Measurements from ENCODE around the gene PGAM5. TPM values are rescaled to one million over a fixed set of nuclear protein-coding genes. Genes with fewer than 3 reads are reported as not detected.
A peak's percentile ranks its signal among the peaks of the same experiment; 100 is the strongest.
"Not testable (repeated sequence)": the region's sequence is repeated elsewhere in the genome, so short reads cannot be mapped to it uniquely, and the experiment has no call there.

The PGAM5 gene
- total RNA-seq, 1 experiment from 2014 or later = 36.5 TPM

DNA sequence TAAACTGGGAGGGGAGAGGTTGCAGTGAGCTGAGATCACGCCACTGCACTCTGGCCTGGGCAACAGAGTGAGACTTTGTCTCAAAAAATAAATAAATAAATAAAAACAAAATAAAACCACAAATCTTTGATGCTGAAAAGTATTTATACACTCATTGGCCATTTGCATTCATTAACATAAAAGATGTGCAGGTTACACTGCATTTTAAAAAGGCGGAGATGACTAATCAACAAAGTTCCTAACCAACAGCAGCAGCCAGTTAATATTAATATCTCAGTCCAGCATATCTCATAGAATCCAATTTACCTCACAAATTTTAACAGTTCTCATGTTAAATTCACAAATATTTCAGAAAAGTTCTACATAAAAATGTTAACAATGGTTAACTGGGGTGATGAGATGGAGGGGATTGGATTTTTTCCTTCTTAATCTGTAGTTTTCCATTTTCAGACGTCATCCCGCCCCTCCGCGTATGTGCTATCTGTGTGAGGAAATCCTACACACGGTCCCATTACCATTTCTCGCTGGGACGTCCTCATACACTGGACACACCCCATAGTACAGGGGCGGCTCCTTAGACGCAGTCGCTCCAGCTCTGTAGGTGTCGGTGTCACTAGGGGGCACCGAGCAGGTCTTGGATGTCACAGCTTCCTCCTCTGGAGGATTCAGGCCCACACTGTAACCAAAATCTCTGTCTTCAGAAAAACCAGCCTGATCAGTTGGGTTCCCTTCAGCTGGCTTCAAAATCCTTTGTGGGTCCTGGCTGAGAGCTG lies 43.7 kb downstream of the PGAM5 start:
- peaks cover 86% of the 10 kb centered on the region for H3K36me3 ChIP-seq
- DNase-seq (ENCODE audit: low read depth in 1 of 2, low spot score in 2 of 2) = no peak
- no peaks in the 10 kb centered on the region for H3K27me3 ChIP-seq (replicated peaks)
- H3K4me3 ChIP-seq = no peak overlapping the region
- H3K27ac ChIP-seq = no peak overlapping the region
- H3K9me3 ChIP-seq (replicated peaks) = no peaks in the 10 kb centered on the region
- no peaks in the 10 kb centered on the region for H3K4me1 ChIP-seq (replicated peaks)

DNA sequence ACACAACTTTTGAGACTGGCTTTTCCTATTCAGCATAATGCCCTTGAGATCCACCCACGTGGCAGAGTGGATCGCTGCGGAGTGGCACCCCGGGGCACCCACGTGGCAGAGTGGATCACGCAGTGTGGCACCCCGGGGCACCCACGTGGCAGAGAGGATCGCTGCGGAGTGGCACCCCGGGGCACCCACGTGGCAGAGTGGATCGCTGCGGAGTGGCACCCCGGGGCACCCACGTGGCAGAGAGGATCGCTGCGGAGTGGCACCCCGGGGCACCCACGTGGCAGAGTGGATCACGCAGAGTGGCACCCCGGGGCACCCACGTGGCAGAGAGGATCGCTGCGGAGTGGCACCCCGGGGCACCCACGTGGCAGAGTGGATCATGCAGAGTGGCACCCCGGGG lies 48.2 kb downstream of the PGAM5 start:
- H3K27me3 ChIP-seq (replicated peaks); H3K9me3 ChIP-seq (replicated peaks); DNase-seq (ENCODE audit: low read depth in 1 of 2, low spot score in 2 of 2); H3K27ac ChIP-seq; H3K4me3 ChIP-seq: not testable (repeated sequence)
- peaks cover 59% of the 10 kb centered on the region for H3K36me3 ChIP-seq
- H3K4me1 ChIP-seq (replicated peaks) = peaks cover 15% of the 10 kb centered on the region

DNA sequence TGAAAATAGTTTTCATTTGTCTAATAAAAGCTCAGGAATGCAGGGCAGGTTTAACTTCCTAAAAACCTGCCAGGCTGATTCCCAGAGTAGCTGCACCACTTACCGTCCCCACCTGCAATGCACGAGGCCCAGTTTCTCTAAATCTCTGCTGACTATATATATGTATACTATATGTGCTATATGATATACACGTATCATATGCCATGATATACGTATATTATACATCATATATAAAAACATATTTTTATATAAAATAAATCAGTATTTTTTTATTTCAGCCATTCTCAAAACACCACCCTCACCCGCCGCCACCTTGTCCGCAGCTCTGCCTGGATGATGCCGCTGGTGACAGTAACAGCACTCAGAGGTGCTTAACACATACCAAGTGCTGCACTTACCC lies 48.7 kb downstream of the PGAM5 start:
- no peaks in the 10 kb centered on the region for H3K27me3 ChIP-seq (replicated peaks)
- peak overlapping the region; percentile 99; the same call in 1 of the 2 replicates for H3K4me3 ChIP-seq
- peaks cover 54% of the 10 kb centered on the region for H3K36me3 ChIP-seq
- H3K9me3 ChIP-seq (replicated peaks) = no peaks in the 10 kb centered on the region
- no peak overlapping the region for H3K27ac ChIP-seq
- no peak for DNase-seq (ENCODE audit: low read depth in 1 of 2, low spot score in 2 of 2)
- H3K4me1 ChIP-seq (replicated peaks) = peaks cover 15% of the 10 kb centered on the region

DNA sequence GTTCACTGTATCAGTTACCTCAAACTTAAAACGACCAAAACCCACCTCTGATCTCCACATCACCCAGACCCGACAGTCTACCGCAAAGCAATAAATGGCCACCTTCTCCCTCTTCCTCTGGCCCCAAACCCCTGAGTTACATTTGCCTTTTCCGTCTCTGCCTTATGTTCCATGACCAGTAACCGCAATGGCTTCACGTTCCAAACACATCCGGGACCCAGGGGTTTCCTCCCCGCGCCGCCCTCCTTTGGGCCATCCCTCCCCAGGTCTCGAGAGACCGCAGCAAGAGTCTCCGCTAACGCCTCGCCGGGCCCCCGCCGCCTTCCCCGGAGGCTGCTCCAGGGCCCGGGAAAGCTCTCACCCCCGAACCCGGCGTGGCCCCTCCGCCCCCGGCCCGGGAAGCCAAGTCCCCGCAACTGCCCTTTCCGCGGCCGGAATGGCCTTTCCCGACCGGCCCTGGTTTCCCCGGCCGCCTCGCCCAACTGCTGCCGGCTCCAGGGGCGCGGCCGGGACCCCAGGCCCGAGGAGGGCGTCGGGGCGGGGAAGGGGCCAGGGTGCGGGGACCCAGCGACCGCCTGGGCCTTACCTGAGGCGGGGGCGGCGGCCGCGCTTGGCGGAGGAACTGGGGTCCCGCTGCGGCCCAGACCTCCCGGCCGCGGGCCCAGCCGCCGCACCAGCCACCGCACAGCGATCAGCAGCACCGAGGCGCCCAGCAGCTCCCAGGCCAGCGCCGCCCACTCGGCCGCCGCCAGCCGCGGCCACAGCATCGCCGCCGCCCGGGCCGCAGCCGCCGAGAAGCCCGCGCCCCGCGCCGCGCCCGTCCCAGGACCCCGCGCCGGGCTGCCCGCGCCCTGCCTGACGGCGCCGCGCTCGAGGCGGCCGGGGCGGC lies 50.6 kb downstream of the PGAM5 start, which contains the start of gene ANKLE2:
Gene ANKLE2, minus strand, starts transcription at position 801 of the 889 bp plus-strand sequence. Its CDS starts 34 bp downstream, at position 767.
- H3K9me3 ChIP-seq (replicated peaks) = no peaks in the 10 kb centered on the region
- H3K4me1 ChIP-seq (replicated peaks) = peaks cover 15% of the 10 kb centered on the region
- peak within 1 kb of the TSS; percentile 99 for H3K4me3 ChIP-seq
- peak in 1 of 2 experiments; percentile 75 for DNase-seq (ENCODE audit: low read depth in 1 of 2, low spot score in 2 of 2)
- H3K36me3 ChIP-seq = peaks cover 37% of the 10 kb centered on the region
- H3K27ac ChIP-seq = peak within 1 kb of the TSS; percentile 85
- no peaks in the 10 kb centered on the region for H3K27me3 ChIP-seq (replicated peaks)

DNA sequence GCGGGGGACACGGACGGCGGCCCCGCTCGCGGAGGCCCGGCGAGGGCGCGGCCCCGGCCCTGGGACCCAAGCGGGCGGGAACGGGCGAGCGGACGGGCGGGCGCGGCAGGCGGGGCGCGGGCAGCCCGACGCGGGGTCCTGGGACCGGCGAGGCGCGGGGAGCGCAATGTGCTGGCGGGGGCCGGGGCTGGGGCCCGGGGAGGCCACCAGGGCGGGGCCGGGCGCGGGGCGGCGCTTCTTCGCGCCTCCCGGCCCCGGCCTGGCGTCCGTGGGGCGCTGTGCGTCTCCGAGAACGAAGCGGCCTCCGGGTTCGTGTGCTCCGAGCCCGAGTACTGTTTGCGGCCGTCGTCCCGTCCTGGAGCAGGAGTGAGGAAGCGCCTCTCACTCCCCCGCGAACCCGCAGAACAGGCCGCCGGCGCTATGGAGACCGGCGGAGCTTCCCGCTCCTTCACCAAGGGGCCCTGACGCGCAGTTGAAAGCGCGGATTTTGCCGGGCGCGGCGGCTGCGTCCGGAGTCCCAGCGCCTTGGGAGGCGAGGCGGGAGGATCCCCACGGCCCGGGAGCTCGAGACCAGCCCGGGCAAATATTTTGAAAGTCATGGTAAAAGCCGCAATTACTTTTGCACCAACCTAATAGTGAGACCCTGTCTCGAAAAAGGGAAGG lies 51.4 kb downstream of the PGAM5 start:
- Histone ChIP-seq H3K27me3 (replicated peaks) (no peaks in the 10 kb centered on the region), H3K36me3 (peaks cover 29% of the 10 kb centered on the region), H3K4me3 (peak overlapping the region; percentile 99), H3K9me3 (replicated peaks) (no peaks in the 10 kb centered on the region), H3K4me1 (replicated peaks) (peaks cover 15% of the 10 kb centered on the region), H3K27ac (peak overlapping the region; percentile 62)
- DNase-seq (ENCODE audit: low read depth in 1 of 2, low spot score in 2 of 2) = peak; percentile 81 to 85

DNA sequence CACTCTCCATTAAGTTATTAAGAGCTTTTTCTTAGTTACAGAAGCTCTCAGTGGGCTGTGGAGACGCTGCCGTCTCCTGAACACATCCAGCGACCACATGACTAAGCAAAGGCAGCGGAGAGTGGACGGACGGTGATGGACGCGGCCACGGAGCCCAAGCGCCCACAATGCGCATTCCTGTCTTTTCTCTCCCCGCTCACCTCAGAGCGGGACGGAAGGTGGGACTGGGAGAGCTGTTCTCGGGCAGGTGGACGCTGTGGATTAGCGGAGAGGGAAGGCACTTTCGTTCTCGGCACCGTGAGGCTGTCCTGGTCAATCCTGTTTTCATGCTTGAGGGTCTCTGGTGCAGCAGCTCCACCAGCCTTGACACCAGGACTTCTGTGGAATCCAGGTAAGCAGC lies 53.6 kb downstream of the PGAM5 start:
- Histone ChIP-seq H3K36me3 (peaks cover 26% of the 10 kb centered on the region), H3K27me3 (replicated peaks) (no peaks in the 10 kb centered on the region), H3K4me3 (no peak overlapping the region), H3K4me1 (replicated peaks) (peaks cover 15% of the 10 kb centered on the region), H3K27ac (no peak overlapping the region), H3K9me3 (replicated peaks) (no peaks in the 10 kb centered on the region)
- no peak for DNase-seq (ENCODE audit: low read depth in 1 of 2, low spot score in 2 of 2)

DNA sequence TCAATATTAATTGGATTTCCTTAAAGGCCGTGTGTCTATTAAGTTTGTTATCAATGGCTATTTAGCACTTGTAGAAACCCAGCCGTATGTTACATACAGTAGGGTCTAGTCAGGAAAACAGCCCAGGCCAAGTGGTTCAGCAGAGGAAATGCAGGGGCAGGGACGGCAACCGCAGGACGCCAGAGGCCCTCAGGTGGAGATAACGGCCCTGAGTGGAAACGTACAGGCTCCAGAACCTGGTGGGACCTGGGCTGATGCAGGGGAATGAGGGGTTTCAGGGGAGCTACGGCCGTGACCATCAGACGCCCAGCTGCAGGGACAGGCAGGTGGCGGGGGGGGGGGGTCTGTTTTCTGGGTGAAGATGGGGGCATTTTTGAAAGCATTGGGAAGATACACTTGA lies 54.7 kb downstream of the PGAM5 start:
- H3K4me1 ChIP-seq (replicated peaks) = peaks cover 6% of the 10 kb centered on the region
- H3K27me3 ChIP-seq (replicated peaks) = no peaks in the 10 kb centered on the region
- H3K36me3 ChIP-seq = peaks cover 29% of the 10 kb centered on the region
- no peaks in the 10 kb centered on the region for H3K9me3 ChIP-seq (replicated peaks)
- no peak overlapping the region for H3K4me3 ChIP-seq
- H3K27ac ChIP-seq = no peak overlapping the region
- no peak for DNase-seq (ENCODE audit: low read depth in 1 of 2, low spot score in 2 of 2)

DNA sequence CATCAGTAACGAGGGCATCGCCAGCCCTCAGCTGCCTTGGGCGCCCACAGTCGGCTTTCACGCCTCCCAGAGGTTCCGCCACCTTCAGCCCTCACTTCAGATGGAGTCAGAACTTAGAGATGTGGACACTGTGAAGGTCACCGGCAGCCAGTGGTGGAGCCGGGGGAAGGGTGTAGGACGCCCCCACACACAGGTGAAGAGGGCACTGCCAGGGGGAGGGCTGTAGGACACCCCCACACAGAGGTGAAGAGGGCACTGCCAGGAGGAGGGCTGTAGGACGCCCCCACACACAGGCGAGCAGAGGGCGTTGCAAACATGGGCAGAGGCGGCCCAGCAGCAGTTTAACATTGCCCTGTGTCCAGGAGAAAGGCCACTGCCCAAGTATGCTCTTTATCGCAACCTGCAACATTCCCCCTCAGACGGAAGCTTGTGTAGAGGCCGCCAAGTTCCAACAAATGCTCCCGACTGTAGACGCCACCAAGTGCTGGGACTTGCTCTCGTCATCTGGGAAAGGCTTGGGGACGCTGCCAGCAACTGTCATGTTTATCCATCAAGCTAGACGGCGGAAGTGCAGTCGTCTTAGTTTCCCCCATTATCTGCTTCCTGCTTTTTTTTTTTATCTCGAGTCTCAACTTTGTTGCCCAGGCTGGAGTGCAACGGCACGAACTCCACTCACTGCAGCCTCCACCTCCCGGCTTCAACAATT lies 55.9 kb downstream of the PGAM5 start:
- DNase-seq (ENCODE audit: low read depth in 1 of 2, low spot score in 2 of 2) = no peak
- peaks cover 5% of the 10 kb centered on the region for H3K4me1 ChIP-seq (replicated peaks)
- no peaks in the 10 kb centered on the region for H3K9me3 ChIP-seq (replicated peaks)
- no peak overlapping the region for H3K4me3 ChIP-seq
- no peak overlapping the region for H3K27ac ChIP-seq
- peaks cover 29% of the 10 kb centered on the region for H3K36me3 ChIP-seq
- no peaks in the 10 kb centered on the region for H3K27me3 ChIP-seq (replicated peaks)

DNA sequence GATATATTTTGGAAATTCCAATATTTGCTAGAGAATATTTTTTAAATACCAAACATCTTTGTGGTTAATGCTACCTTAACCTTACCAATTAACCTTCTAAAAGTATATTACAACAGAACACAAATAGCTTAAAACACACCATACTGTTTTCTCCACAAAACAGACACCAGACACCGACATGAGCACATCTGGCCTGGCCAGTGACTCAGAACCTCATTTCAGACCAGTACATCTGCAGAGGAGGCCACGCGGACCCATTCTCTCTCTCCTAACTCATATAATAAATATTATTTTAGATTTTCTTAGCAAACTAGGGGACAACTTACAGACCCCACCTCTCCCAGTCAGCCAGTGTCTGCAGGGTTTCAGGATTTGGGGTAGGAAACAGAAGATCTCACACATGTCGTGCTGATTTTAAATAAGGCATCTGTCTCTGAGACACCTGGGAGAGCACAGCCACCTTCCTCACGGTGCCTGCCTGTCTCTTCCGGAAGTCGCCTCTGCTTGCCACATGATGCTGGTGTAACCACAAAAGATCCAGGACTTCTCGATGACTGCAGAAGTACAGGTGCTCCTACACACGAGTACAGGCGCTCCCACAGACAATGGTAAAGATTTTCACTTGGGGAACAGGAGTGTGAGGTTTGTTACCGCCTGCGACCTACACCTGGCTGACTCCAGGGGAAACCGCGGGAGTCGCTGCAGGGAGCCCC lies 60.6 kb downstream of the PGAM5 start:
- DNase-seq (ENCODE audit: low read depth in 1 of 2, low spot score in 2 of 2) = no peak
- H3K4me1 ChIP-seq (replicated peaks) = no peaks in the 10 kb centered on the region
- no peaks in the 10 kb centered on the region for H3K27me3 ChIP-seq (replicated peaks)
- no peaks in the 10 kb centered on the region for H3K9me3 ChIP-seq (replicated peaks)
- no peak overlapping the region for H3K27ac ChIP-seq
- peaks cover 62% of the 10 kb centered on the region for H3K36me3 ChIP-seq
- no peak overlapping the region for H3K4me3 ChIP-seq

Other genes starting within 250 kb of the PGAM5 start
- gene FBRSL1, start 220.7 kb upstream of the PGAM5 start, total RNA-seq (2014; rRNA removed; shearing (Covaris generic)) = 0.66 and 2.8 TPM in 2 replicates
- not detected in 2 replicates for gene LRCOL1, start 100.3 kb upstream of the PGAM5 start, total RNA-seq (2014; rRNA removed; shearing (Covaris generic))
- not detected in 2 replicates for gene P2RX2, start 92.1 kb upstream of the PGAM5 start, total RNA-seq (2014; rRNA removed; shearing (Covaris generic))
- 17.4 and 32.8 TPM in 2 replicates for gene POLE, start 23.5 kb upstream of the PGAM5 start, total RNA-seq (2014; rRNA removed; shearing (Covaris generic))
- gene PXMP2, start 23.3 kb upstream of the PGAM5 start, total RNA-seq (2014; rRNA removed; shearing (Covaris generic)) = 105 and 109 TPM in 2 replicates
- 64.0 and 72.6 TPM in 2 replicates for gene ANKLE2, start 51.0 kb downstream of the PGAM5 start, total RNA-seq (2014; rRNA removed; shearing (Covaris generic))
- gene GOLGA3, start 118.0 kb downstream of the PGAM5 start, total RNA-seq (2014; rRNA removed; shearing (Covaris generic)) = 52.8 and 71.1 TPM in 2 replicates
- gene CHFR, start 176.8 kb downstream of the PGAM5 start, total RNA-seq (2014; rRNA removed; shearing (Covaris generic)) = 4.5 and 7.1 TPM in 2 replicates
- gene ZNF605, start 245.5 kb downstream of the PGAM5 start, total RNA-seq (2014; rRNA removed; shearing (Covaris generic)) = 0.32 and 0.88 TPM in 2 replicates

Data from SJSA1 (cell line).